CD4-positive, CD25-positive, alpha-beta regulatory T cell (primary cell): ENCODE measurements around the gene NUP205. TPM values are rescaled to one million over a fixed set of nuclear protein-coding genes. Genes with fewer than 3 reads are reported as not detected.

Experiments
- ATAC-seq, 2 donors: fragments of 150-1000 bp; cut with Tn5 transposase; one replicate each; pipeline ENCODE4 v1.10.0; 2021; ENCODE audit warnings: low read depth in 2 of 2, moderate number of reproducible peaks in 2 of 2, moderate library complexity in 1 of 2
- DNase-seq, 3 donors: peaks; one replicate each; pipeline versions ENCODE4 v3.0.0 to v3.0.0-alpha.2; 2012 to 2022; ENCODE audit warnings: mixed read lengths in 1 of 3
- H3K27ac ChIP-seq: one replicate; pipeline ENCODE4 v1.7.0; 2013; ENCODE audit warnings: mild to moderate bottlenecking, low read length; ENCODE audit not compliant: insufficient read depth, poor library complexity, severe bottlenecking
- H3K27me3 ChIP-seq: one replicate; pipeline ENCODE4 v1.7.0; 2013; ENCODE audit warnings: low read length; ENCODE audit not compliant: control insufficient read depth, insufficient read depth
- H3K36me3 ChIP-seq: one replicate; pipeline ENCODE4 v1.7.0; 2013; ENCODE audit warnings: mild to moderate bottlenecking, low read length, moderate library complexity; ENCODE audit not compliant: control insufficient read depth, insufficient read depth
- H3K4me1 ChIP-seq: 2 replicates; pipeline ENCODE4 v1.7.0; 2013; ENCODE audit warnings: mild to moderate bottlenecking, low read length; ENCODE audit not compliant: insufficient read depth, control insufficient read depth, poor library complexity, severe bottlenecking
- H3K4me3 ChIP-seq: one replicate; pipeline ENCODE4 v1.7.0; 2013; ENCODE audit warnings: low read depth, mild to moderate bottlenecking, low read length, moderate library complexity
- H3K9me3 ChIP-seq, 2 experiments: 1 replicate in 1 of 2; 2 replicates in 1 of 2; pipeline ENCODE4 v1.7.0; 2013; ENCODE audit warnings: low read length in 2 of 2, mild to moderate bottlenecking in 1 of 2, moderate library complexity in 1 of 2; ENCODE audit not compliant: control insufficient read depth in 2 of 2
- H3K27ac Mint-ChIP-seq, 3 donors: one replicate each; pipeline ENCODE4 v1.8.0; 2020 to 2022; ENCODE audit warnings: mild to moderate bottlenecking in 3 of 3, mixed read lengths in 3 of 3, moderate library complexity in 2 of 3
- H3K27me3 Mint-ChIP-seq: one replicate; pipeline ENCODE4 v1.8.0; 2022; ENCODE audit warnings: mild to moderate bottlenecking, mixed read lengths
- H3K36me3 Mint-ChIP-seq: one replicate; pipeline ENCODE4 v1.8.0; 2020; ENCODE audit warnings: mixed read lengths
- H3K4me1 Mint-ChIP-seq, 4 donors: one replicate each; pipeline ENCODE4 v1.8.0; 2020 to 2022; ENCODE audit warnings: mixed read lengths in 4 of 4, mild to moderate bottlenecking in 1 of 4
- H3K4me3 Mint-ChIP-seq, 4 donors: one replicate each; pipeline ENCODE4 v1.8.0; 2020 to 2022; ENCODE audit warnings: mild to moderate bottlenecking in 4 of 4, mixed read lengths in 4 of 4, moderate library complexity in 3 of 4
- H3K9me3 Mint-ChIP-seq, 7 donors: one replicate each; pipeline ENCODE4 v1.8.0; 2020 to 2022; ENCODE audit warnings: mixed read lengths in 7 of 7, mild to moderate bottlenecking in 3 of 7, moderate library complexity in 2 of 7
- polyA plus RNA-seq, 4 donors: library from polyadenylated mRNA; unstranded; fragments of 300-500 nt; fragmentation: Illumina TruSeq; gene quantifications; one replicate each; pipeline ENCODE4 v1.2.3, GENCODE V29; 2021
- total RNA-seq: library from RNA; stranded (reverse); gene quantifications from one replicate; pipeline ENCODE4 v1.2.3, GENCODE V29; 2022

The NUP205 gene
- total and polyA plus RNA-seq, 5 donors from 2014 or later: 21.1 to 56.3 (median 27.6) TPM

DNA sequence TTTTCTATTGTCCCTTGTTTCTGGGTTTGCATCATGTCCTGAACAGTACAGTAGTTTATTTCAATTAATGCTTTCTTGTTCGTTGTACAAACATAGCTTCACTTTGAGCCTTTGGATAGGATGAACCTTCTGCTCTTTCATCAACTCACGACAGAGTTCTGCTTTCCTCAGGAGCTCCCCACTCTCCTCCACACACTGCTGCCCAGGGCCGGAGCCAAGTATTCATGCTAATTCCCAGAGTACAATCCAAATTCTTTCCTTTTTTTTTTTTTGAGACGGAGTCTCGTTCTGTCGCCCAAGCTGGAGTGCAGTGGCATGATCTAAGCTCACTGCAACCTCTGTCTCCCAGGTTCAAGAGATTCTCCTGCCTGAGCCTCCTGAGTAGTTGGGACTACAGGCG lies 7.5 kb upstream of the NUP205 start:
- no peak overlapping the region for H3K4me3 Mint-ChIP-seq
- H3K27me3 Mint-ChIP-seq: peaks cover 27% of the 10 kb centered on the region
- no peaks in the 10 kb centered on the region for H3K36me3 ChIP-seq
- no peaks in the 10 kb centered on the region for H3K4me1 ChIP-seq
- peaks cover 10% of the 10 kb centered on the region for H3K27me3 ChIP-seq
- no peaks in the 10 kb centered on the region for H3K9me3 ChIP-seq
- H3K4me3 ChIP-seq: no peak overlapping the region
- H3K9me3 Mint-ChIP-seq: peaks cover 0 to 1% (median 0%) of the 10 kb centered on the region in 7 donors
- H3K27ac Mint-ChIP-seq: peak overlapping the region in 1 of 3 donors; percentile 9
- H3K36me3 Mint-ChIP-seq: no peaks in the 10 kb centered on the region
- H3K27ac ChIP-seq: no peak overlapping the region
- ATAC-seq (no peak), DNase-seq (no peak)
- peaks cover 0 to 1% (median under 1%) of the 10 kb centered on the region in 4 donors for H3K4me1 Mint-ChIP-seq

DNA sequence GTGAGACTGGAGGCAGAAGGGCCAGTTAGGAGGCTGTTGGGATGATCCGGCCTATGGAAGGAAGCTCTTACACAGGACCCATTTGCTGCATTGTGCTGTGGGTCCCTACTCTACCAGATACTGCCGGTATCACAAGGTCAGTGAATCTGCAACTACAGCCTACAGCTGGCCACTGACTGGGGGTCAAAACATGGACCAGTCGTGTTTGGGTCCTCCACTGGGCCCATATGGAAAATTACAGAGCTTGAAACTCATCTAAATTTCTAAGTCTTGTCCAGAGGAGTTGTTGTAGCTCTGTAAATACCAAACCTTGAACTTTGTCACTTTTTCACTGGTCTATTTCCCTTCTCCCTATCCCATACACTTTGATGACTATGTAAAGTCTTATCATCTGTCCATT lies 5.6 kb upstream of the NUP205 start:
- Histone ChIP-seq H3K27me3 (peaks cover 8% of the 10 kb centered on the region), H3K4me3 (no peak overlapping the region), H3K27ac (no peak overlapping the region), H3K9me3 (no peaks in the 10 kb centered on the region), H3K4me1 (no peaks in the 10 kb centered on the region), H3K36me3 (no peaks in the 10 kb centered on the region)
- Mint-ChIP-seq H3K36me3 (no peaks in the 10 kb centered on the region), H3K27me3 (peaks cover 31% of the 10 kb centered on the region), H3K4me1 (peaks cover 0 to 5% (median 1%) of the 10 kb centered on the region in 4 donors), H3K27ac (no peak overlapping the region), H3K4me3 (no peak overlapping the region), H3K9me3 (no peaks in the 10 kb centered on the region)
- DNase-seq: no peak
- no peak for ATAC-seq

DNA sequence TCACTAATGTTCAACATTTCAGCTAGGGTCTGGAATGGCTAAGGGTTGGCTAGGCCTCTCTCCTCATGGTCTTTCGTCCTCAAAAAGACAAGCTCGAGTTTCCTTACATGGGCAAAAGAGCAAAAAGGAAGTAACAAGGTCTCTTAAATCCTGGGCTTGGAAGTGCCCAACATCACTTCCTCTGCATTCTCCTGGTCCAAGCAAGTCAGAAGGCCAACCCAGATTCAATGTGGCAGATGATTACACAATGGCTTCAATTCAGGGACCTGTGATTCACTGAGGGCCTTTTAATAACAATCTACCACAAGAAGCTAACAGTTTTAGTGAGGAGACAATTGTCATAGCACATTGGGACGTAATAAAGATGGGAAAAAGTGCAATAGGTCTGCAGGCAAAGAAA lies 4.4 kb upstream of the NUP205 start:
- H3K27me3 Mint-ChIP-seq: peaks cover 24% of the 10 kb centered on the region
- peaks cover 0 to 5% (median 1%) of the 10 kb centered on the region in 4 donors for H3K4me1 Mint-ChIP-seq
- H3K27ac Mint-ChIP-seq: no peak overlapping the region

DNA sequence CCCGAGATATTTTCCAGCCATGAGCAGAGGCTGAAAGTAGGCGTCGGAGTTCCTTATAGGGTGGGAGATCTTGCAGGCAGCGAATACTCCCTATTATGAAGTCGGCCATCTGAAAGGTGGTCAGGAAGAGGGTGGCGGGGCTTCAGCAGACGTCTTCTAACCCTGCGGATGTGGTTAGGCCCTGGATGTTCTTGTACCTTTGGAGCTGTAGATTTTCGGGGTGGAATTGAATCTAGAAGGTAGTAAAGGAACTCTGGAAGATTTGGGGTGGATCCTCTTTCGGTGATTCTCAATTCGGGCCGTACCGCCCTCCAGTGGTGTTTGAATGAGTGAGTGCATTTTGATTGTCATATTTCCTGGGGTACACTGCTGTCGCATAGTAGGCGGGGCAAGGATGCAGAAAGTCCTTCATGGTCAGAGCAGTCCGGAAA lies 635 bp downstream of the NUP205 start:
- Histone ChIP-seq H3K27ac (peak overlapping the region; percentile 93), H3K27me3 (peaks cover 5% of the 10 kb centered on the region), H3K4me3 (peak overlapping the region; percentile 98), H3K36me3 (no peaks in the 10 kb centered on the region), H3K4me1 (peaks cover 7% of the 10 kb centered on the region), H3K9me3 (no peaks in the 10 kb centered on the region)
- Mint-ChIP-seq H3K27me3 (peaks cover 10% of the 10 kb centered on the region), H3K4me1 (peaks cover 16 to 24% (median 19%) of the 10 kb centered on the region in 4 donors), H3K4me3 (no peak overlapping the region), H3K27ac (no peak overlapping the region), H3K9me3 (no peaks in the 10 kb centered on the region), H3K36me3 (peaks cover 5% of the 10 kb centered on the region)
- ATAC-seq (peak; percentile 40 to 54), DNase-seq (peak; percentile 59 to 83 (median 72))

More for the DNA sequence above, 4.4 kb upstream of the NUP205 start:
- H3K36me3 Mint-ChIP-seq: no peaks in the 10 kb centered on the region
- H3K4me3 Mint-ChIP-seq: no peak overlapping the region
- Histone ChIP-seq H3K27ac (no peak overlapping the region), H3K36me3 (no peaks in the 10 kb centered on the region), H3K9me3 (no peaks in the 10 kb centered on the region), H3K4me3 (no peak overlapping the region), H3K27me3 (peaks cover 5% of the 10 kb centered on the region), H3K4me1 (no peaks in the 10 kb centered on the region)
- no peaks in the 10 kb centered on the region for H3K9me3 Mint-ChIP-seq
- DNase-seq (no peak), ATAC-seq (no peak)

DNA sequence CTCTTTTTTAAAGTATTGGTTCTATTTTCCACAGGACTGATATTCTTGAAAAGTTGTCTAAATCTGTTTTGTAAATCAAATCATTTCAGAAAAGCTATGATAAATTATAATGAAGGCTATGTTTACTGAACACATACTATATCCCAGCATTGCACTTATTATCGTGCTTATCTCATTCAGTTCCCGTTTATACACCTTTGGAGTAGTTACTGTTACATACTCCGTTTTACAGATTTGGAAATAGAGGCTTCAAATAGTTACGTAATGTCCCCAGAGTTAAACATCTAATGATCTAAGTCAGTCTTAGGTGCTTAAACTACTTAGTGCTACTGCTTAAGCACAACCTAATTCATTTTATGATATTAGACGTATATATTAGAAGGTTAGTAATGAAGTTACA lies 1.2 kb downstream of the NUP205 start:
- Histone ChIP-seq H3K4me3 (peak overlapping the region; percentile 98), H3K4me1 (peaks cover 7% of the 10 kb centered on the region), H3K36me3 (no peaks in the 10 kb centered on the region), H3K9me3 (no peaks in the 10 kb centered on the region), H3K27ac (peak overlapping the region; percentile 93), H3K27me3 (peaks cover 5% of the 10 kb centered on the region)
- Mint-ChIP-seq H3K4me1 (peaks cover 16 to 24% (median 19%) of the 10 kb centered on the region in 4 donors), H3K27me3 (peaks cover 8% of the 10 kb centered on the region), H3K9me3 (no peaks in the 10 kb centered on the region), H3K4me3 (no peak overlapping the region), H3K27ac (no peak overlapping the region), H3K36me3 (peaks cover 5% of the 10 kb centered on the region)
- DNase-seq (no peak), ATAC-seq (no peak)

DNA sequence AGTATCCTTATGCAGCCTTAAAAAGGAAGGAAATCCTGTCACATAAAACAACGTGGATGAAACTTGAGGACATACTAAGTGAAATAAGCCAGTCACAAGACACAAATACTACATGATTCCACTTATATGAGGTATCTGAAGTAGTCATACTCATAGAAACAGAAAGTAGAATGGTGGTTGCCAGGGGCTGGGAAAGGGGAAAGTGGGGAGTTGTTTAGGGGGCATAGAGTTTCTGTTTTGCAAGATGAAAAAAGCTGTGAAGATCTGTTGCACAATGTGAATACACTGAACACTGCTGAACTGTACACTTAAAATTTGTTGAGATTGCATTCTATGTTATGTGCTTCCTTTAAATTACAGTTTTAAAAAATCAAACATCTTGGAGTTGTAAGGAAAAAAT lies 2.9 kb downstream of the NUP205 start:
- ATAC-seq (no peak), DNase-seq (no peak)
- peak overlapping the region in 2 of 3 donors; percentile 5 to 69 for H3K27ac Mint-ChIP-seq
- no peaks in the 10 kb centered on the region for H3K27me3 ChIP-seq
- peak overlapping the region in 3 of 4 donors; percentile 15 to 44 (median 33) for H3K4me3 Mint-ChIP-seq
- peaks cover 13 to 33% (median 21%) of the 10 kb centered on the region in 4 donors for H3K4me1 Mint-ChIP-seq
- H3K36me3 Mint-ChIP-seq: peaks cover 5% of the 10 kb centered on the region
- H3K9me3 ChIP-seq: no peaks in the 10 kb centered on the region
- H3K4me1 ChIP-seq: peaks cover 7% of the 10 kb centered on the region
- no peaks in the 10 kb centered on the region for H3K9me3 Mint-ChIP-seq
- H3K27ac ChIP-seq: no peak overlapping the region
- H3K36me3 ChIP-seq: no peaks in the 10 kb centered on the region
- H3K27me3 Mint-ChIP-seq: peaks cover 8% of the 10 kb centered on the region
- no peak overlapping the region for H3K4me3 ChIP-seq

DNA sequence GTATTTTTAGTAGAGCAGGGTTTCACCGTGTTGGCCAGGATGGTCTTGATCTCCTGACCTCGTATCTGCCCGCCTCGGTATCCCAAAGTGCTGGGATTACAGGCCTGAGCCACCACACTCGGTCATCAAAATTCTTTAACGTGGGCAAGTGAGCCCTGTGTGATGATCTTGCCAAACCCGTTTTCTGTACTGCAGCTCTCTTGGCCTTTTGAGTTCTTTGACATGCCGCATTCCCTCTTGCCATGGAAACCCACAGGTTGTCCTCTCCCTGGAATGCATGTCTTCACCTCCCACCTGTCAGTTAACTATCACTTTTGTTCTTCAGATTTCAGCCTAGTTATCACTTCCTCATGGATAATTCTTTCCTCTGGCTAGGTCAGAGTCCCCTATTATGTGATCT lies 5.0 kb downstream of the NUP205 start:
- Histone ChIP-seq H3K27me3 (no peaks in the 10 kb centered on the region), H3K4me3 (no peak overlapping the region), H3K27ac (no peak overlapping the region), H3K4me1 (peaks cover 7% of the 10 kb centered on the region), H3K36me3 (no peaks in the 10 kb centered on the region), H3K9me3 (no peaks in the 10 kb centered on the region)
- DNase-seq: no peak
- ATAC-seq: no peak
- H3K36me3 Mint-ChIP-seq: peaks cover 5% of the 10 kb centered on the region
- H3K27ac Mint-ChIP-seq: peak overlapping the region in 1 of 3 donors; percentile 84
- H3K9me3 Mint-ChIP-seq: no peaks in the 10 kb centered on the region
- peak overlapping the region in 3 of 4 donors; percentile 5 to 43 (median 17) for H3K4me3 Mint-ChIP-seq
- peaks cover 18 to 46% (median 22%) of the 10 kb centered on the region in 4 donors for H3K4me1 Mint-ChIP-seq
- no peaks in the 10 kb centered on the region for H3K27me3 Mint-ChIP-seq

DNA sequence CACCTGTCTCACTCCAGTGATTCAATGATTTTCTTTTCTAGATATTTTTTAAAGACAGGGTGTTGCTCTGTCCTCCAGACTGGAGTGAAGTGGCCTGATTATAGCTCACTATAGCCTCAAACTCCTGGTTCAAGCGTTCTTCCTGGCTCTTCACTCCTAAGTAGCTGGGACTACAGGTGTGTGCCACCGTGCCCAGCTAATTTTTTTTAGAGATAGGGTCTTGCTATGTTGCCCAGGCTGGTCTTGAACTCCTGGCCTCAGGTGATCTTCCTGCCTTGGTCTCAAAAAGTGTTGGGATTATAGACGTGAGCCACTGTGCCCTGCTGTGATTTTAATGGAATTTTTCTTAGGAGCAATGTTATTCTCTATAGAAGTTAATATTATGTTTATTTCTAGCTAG lies 14.1 kb downstream of the NUP205 start:
- H3K4me1 ChIP-seq: no peaks in the 10 kb centered on the region
- no peak overlapping the region for H3K4me3 Mint-ChIP-seq
- no peaks in the 10 kb centered on the region for H3K9me3 ChIP-seq
- H3K4me3 ChIP-seq: no peak overlapping the region
- H3K27me3 Mint-ChIP-seq: no peaks in the 10 kb centered on the region
- peaks cover 30% of the 10 kb centered on the region for H3K36me3 Mint-ChIP-seq
- no peak for DNase-seq
- no peak for ATAC-seq
- no peaks in the 10 kb centered on the region for H3K27me3 ChIP-seq
- no peak overlapping the region for H3K27ac ChIP-seq
- peaks cover 12 to 21% (median 18%) of the 10 kb centered on the region in 4 donors for H3K4me1 Mint-ChIP-seq
- peaks cover 55% of the 10 kb centered on the region for H3K36me3 ChIP-seq
- H3K27ac Mint-ChIP-seq: no peak overlapping the region
- peaks cover 0 to 1% (median 0%) of the 10 kb centered on the region in 7 donors for H3K9me3 Mint-ChIP-seq
